ENCODE measurements around the gene NAGS.
"Not testable (repeated sequence)": the region's sequence is repeated elsewhere in the genome, so short reads cannot be mapped to it uniquely, and the experiment has no call there.

Gene NAGS

GRCh38 chr17:44010966-44011647 is 6.7 kb downstream of the NAGS start:
- peak; percentile 79 for DNase-seq (ENCODE audit: extremely low read depth, low read depth)
- TF ChIP-seq CTCF (IDR thresholded peaks at IDR 0.05; ENCODE audit: low read depth, low read length): no peak; the same call in 1 of the 2 replicates

GRCh38 chr17:44011876-44012275 is 7.5 kb downstream of the NAGS start:
- TF ChIP-seq CTCF (IDR thresholded peaks at IDR 0.05; ENCODE audit: low read depth, low read length): no peak
- DNase-seq (ENCODE audit: extremely low read depth, low read depth): no peak

- no peak for TF ChIP-seq CTCF (IDR thresholded peaks at IDR 0.05; ENCODE audit: low read depth, low read length)
- DNase-seq (ENCODE audit: extremely low read depth, low read depth): no peak
Observed at GRCh38 chr17:44012391-44012790, 8.0 kb downstream of the NAGS start.

- no peak for DNase-seq (ENCODE audit: extremely low read depth, low read depth)
- no peak for TF ChIP-seq CTCF (IDR thresholded peaks at IDR 0.05; ENCODE audit: low read depth, low read length)
Observed at GRCh38 chr17:44012874-44013273, 8.5 kb downstream of the NAGS start.

- no peak for TF ChIP-seq CTCF (IDR thresholded peaks at IDR 0.05; ENCODE audit: low read depth, low read length)
- DNase-seq (ENCODE audit: extremely low read depth, low read depth): no peak
Observed at GRCh38 chr17:44014133-44014436, 9.7 kb downstream of the NAGS start.

GRCh38 chr17:44014437-44015172 is 10.2 kb downstream of the NAGS start, which contains the start of gene TMEM101:
Gene TMEM101, minus strand, starts transcription at chr17:44014963. Its CDS starts 11 bp downstream, at chr17:44014952.
- DNase-seq (ENCODE audit: extremely low read depth, low read depth): peak; percentile 86
- TF ChIP-seq CTCF (IDR thresholded peaks at IDR 0.05; ENCODE audit: low read depth, low read length): no peak

- not testable (repeated sequence) for DNase-seq (ENCODE audit: extremely low read depth, low read depth)
Observed at GRCh38 chr17:44021227-44021626, 16.8 kb downstream of the NAGS start.
